H1 (cell line): Measurements from ENCODE around the gene PLD6. TPM values are rescaled to one million over a fixed set of nuclear protein-coding genes. Genes with fewer than 3 reads are reported as not detected.

Source experiments
- CTCF ChIA-PET: fragments of 300-600 bp; sonication (Branson Sonifier 250); formaldehyde crosslinking; loops from one replicate; lab custom pipeline; 2021; ENCODE audit not compliant: partially characterized antibody; lab: Charles Lee
- POLR2A ChIA-PET: fragments of 300-600 bp; sonication (Branson Sonifier 250); formaldehyde crosslinking; loops from one replicate; lab custom pipeline; 2021; ENCODE audit warnings: inconsistent platforms; ENCODE audit not compliant: partially characterized antibody; lab: Charles Lee
- DNase-seq, 2 experiments: peaks; one replicate each; pipeline versions ENCODE4 v3.0.0 to v3.0.0-alpha.2; 2010 to 2022; ENCODE audit warnings: low spot score in 2 of 2, low read depth in 1 of 2, mixed read lengths in 1 of 2
- FAIRE-seq: peaks from 2 replicates; lab custom pipeline; 2011; peaks lifted over from hg19 to GRCh38; lab: Jason Lieb, UNC
- H2AFZ ChIP-seq: 2 replicates; pipeline ENCODE4 v1.8.1; 2012; ENCODE audit warnings: low read length, inconsistent platforms
- H2AK5ac ChIP-seq: 2 replicates; pipeline ENCODE4 v1.6.1; 2013; ENCODE audit warnings: low read depth, low read length
- H2BK120ac ChIP-seq: replicated peaks from 2 replicates; pipeline ENCODE3; 2013; ENCODE audit warnings: low read depth, low read length, inconsistent platforms
- H2BK12ac ChIP-seq: 2 replicates; pipeline ENCODE4 v1.6.1; 2013; ENCODE audit warnings: low read depth, low read length
- H2BK15ac ChIP-seq: 2 replicates; pipeline ENCODE4 v1.6.1; 2013; ENCODE audit warnings: low read length
- H2BK20ac ChIP-seq: 2 replicates; pipeline ENCODE4 v1.6.1; 2013; ENCODE audit warnings: low read length
- H2BK5ac ChIP-seq: 2 replicates; pipeline ENCODE4 v1.6.1; 2013; ENCODE audit warnings: low read depth, low read length
- H3K14ac ChIP-seq: 2 replicates; pipeline ENCODE4 v1.6.1; 2013; ENCODE audit warnings: inconsistent platforms; ENCODE audit not compliant: insufficient read length
- H3K18ac ChIP-seq: 2 replicates; pipeline ENCODE4 v1.6.1; 2013; ENCODE audit warnings: low read length; ENCODE audit errors: extremely low read depth
- H3K23ac ChIP-seq: 2 replicates; pipeline ENCODE4 v1.6.1; 2013; ENCODE audit warnings: inconsistent platforms; ENCODE audit not compliant: insufficient read length
- H3K23me2 ChIP-seq: 2 replicates; pipeline ENCODE4 v1.6.1; 2013; ENCODE audit warnings: low read depth, low read length
- H3K27ac ChIP-seq: 2 replicates; pipeline ENCODE4 v1.6.1; 2011; ENCODE audit warnings: low read depth, low read length, inconsistent platforms
- H3K27me3 ChIP-seq, 4 experiments: replicated peaks in 1 of 4; 1 replicate in 1 of 4; 2 replicates in 3 of 4; pipeline versions ENCODE4 v1.6.1 to v1.8.1; 2011 to 2013; ENCODE audit warnings: low read length in 3 of 4, mild to moderate bottlenecking in 3 of 4, inconsistent platforms in 2 of 4, mixed read lengths in 2 of 4, moderate library complexity in 1 of 4; ENCODE audit not compliant: control insufficient read depth in 3 of 4, insufficient read depth in 3 of 4; ENCODE audit errors: extremely low read depth in 1 of 4
- H3K36me3 ChIP-seq, 4 experiments: 2 replicates each; pipeline versions ENCODE4 v1.6.1 to v1.8.1; 2011 to 2013; ENCODE audit warnings: mild to moderate bottlenecking in 4 of 4, low read length in 3 of 4, moderate library complexity in 2 of 4, control low read depth in 1 of 4, inconsistent platforms in 1 of 4; ENCODE audit not compliant: insufficient read depth in 4 of 4, control insufficient read depth in 2 of 4
- H3K4ac ChIP-seq: replicated peaks from 2 replicates; pipeline ENCODE3; 2013; ENCODE audit warnings: low read length, low read depth, mixed read lengths, inconsistent platforms; ENCODE audit not compliant: insufficient read length
- H3K4me1 ChIP-seq, 4 experiments: replicated peaks in 1 of 4; 1 replicate in 1 of 4; 2 replicates in 3 of 4; pipeline versions ENCODE4 v1.6.1 to v1.8.1; 2011 to 2013; ENCODE audit warnings: low read length in 3 of 4, inconsistent platforms in 2 of 4, mixed read lengths in 1 of 4; ENCODE audit not compliant: insufficient read depth in 4 of 4, control insufficient read depth in 3 of 4
- H3K4me2 ChIP-seq, 2 experiments: 2 replicates each; pipeline versions ENCODE4 v1.6.1 to v1.8.1; 2011 to 2013; ENCODE audit warnings: low read depth in 2 of 2, low read length in 2 of 2, control low read depth in 1 of 2, inconsistent platforms in 1 of 2, mild to moderate bottlenecking in 1 of 2; ENCODE audit not compliant: insufficient read depth in 1 of 2
- H3K4me3 ChIP-seq, 4 experiments: fragments of 200-600, 300-600 bp in 1 of 4; sonication (generic), shearing (Covaris generic), sonication (Bioruptor Twin) in 1 of 4; 2 replicates each; pipeline versions ENCODE4 v1.5.1 to v1.8.1; 2011 to 2016; ENCODE audit warnings: low read length in 4 of 4, low read depth in 3 of 4, control low read depth in 2 of 4, inconsistent platforms in 2 of 4, mild to moderate bottlenecking in 2 of 4, mixed read lengths in 1 of 4, moderate library complexity in 1 of 4; ENCODE audit not compliant: insufficient read depth in 2 of 4; ENCODE audit errors: extremely low read depth in 1 of 4
- H3K56ac ChIP-seq: replicated peaks from 2 replicates; pipeline ENCODE3; 2013; ENCODE audit warnings: low read depth, mild to moderate bottlenecking, mixed read lengths, low read length, inconsistent platforms; ENCODE audit not compliant: insufficient read length
- H3K79me1 ChIP-seq: 2 replicates; pipeline ENCODE4 v1.6.1; 2013; ENCODE audit warnings: low read depth, low read length, control low read depth
- H3K79me2 ChIP-seq, 2 experiments: 2 replicates each; pipeline versions ENCODE4 v1.6.1 to v1.8.1; 2012 to 2013; ENCODE audit warnings: low read length in 2 of 2, mild to moderate bottlenecking in 2 of 2, inconsistent platforms in 1 of 2; ENCODE audit not compliant: insufficient read depth in 2 of 2, control insufficient read depth in 1 of 2
- H3K9ac ChIP-seq, 4 experiments: replicated peaks in 1 of 4; 1 replicate in 1 of 4; 2 replicates in 3 of 4; pipeline versions ENCODE4 v1.6.1 to v1.8.1; 2011 to 2013; ENCODE audit warnings: low read depth in 3 of 4, low read length in 3 of 4, control low read depth in 2 of 4, mild to moderate bottlenecking in 2 of 4, moderate library complexity in 2 of 4, inconsistent platforms in 1 of 4; ENCODE audit errors: extremely low read depth in 1 of 4
- H3K9me3 ChIP-seq, 2 experiments: 2 replicates each; pipeline versions ENCODE4 v1.6.1 to v1.8.1; 2012 to 2013; ENCODE audit warnings: mild to moderate bottlenecking in 2 of 2, moderate library complexity in 2 of 2, control low read depth in 1 of 2, inconsistent platforms in 1 of 2, low read depth in 1 of 2, low read length in 1 of 2, mixed read lengths in 1 of 2; ENCODE audit not compliant: insufficient read depth in 2 of 2
- H4K20me1 ChIP-seq, 2 experiments: replicated peaks in 1 of 2; 2 replicates each; pipeline versions ENCODE3 to v1.8.1; 2011 to 2013; ENCODE audit warnings: inconsistent platforms in 2 of 2, low read length in 2 of 2, mild to moderate bottlenecking in 1 of 2; ENCODE audit not compliant: insufficient read depth in 2 of 2, control insufficient read depth in 1 of 2
- H4K5ac ChIP-seq: 2 replicates; pipeline ENCODE4 v1.6.1; 2013; ENCODE audit warnings: low read length, low read depth, mixed read lengths, inconsistent platforms; ENCODE audit not compliant: insufficient read length
- H4K8ac ChIP-seq: 2 replicates; pipeline ENCODE4 v1.8.0; 2013; ENCODE audit warnings: mild to moderate bottlenecking, moderate library complexity, low read length, inconsistent platforms; ENCODE audit not compliant: insufficient read depth; ENCODE audit errors: extremely low read depth
- H4K91ac ChIP-seq: replicated peaks from 2 replicates; pipeline ENCODE3; 2013; ENCODE audit warnings: low read length, mixed read lengths, inconsistent platforms; ENCODE audit not compliant: insufficient read length
- BCL11A ChIP-seq, 2 experiments: IDR thresholded peaks; one replicate each; pipeline ENCODE4 v1.6.1; 2011; ENCODE audit warnings: low read depth in 2 of 2, low read length in 2 of 2, mild to moderate bottlenecking in 2 of 2
- BRCA1 ChIP-seq: IDR thresholded peaks from 2 replicates; pipeline ENCODE4 v1.6.1; 2012; ENCODE audit warnings: low read depth, low read length, improper control_type of control experiment
- CEBPB ChIP-seq: IDR thresholded peaks from 2 replicates; pipeline ENCODE4 v1.6.1; 2012; ENCODE audit warnings: low read depth, low read length
- CHD2 ChIP-seq: IDR thresholded peaks from 2 replicates; pipeline ENCODE4 v1.6.1; 2012; ENCODE audit warnings: low read length, improper control_type of control experiment
- CTCF ChIP-seq, 3 experiments: IDR thresholded peaks; 1 replicate in 2 of 3; 2 replicates in 1 of 3; pipeline versions ENCODE4 v1.5.1 to v1.6.1; 2011; ENCODE audit warnings: low read length in 3 of 3, mild to moderate bottlenecking in 3 of 3, inconsistent platforms in 2 of 3, low read depth in 1 of 3, moderate library complexity in 1 of 3; ENCODE audit not compliant: insufficient read depth in 1 of 3; ENCODE audit errors: control extremely low read depth in 1 of 3
- HDAC6 ChIP-seq: IDR thresholded peaks from one replicate; pipeline ENCODE4 v1.7.1; 2012; ENCODE audit warnings: low read depth, mild to moderate bottlenecking, inconsistent platforms, low read length, moderate library complexity
- MAFK ChIP-seq: IDR thresholded peaks from 2 replicates; pipeline ENCODE4 v1.6.1; 2012; ENCODE audit warnings: low read depth, mild to moderate bottlenecking, improper control_type of control experiment, low read length
- RAD21 ChIP-seq, 2 experiments: IDR thresholded peaks in 1 of 2; conservative IDR thresholded peaks in 1 of 2; 2 replicates each; pipeline ENCODE4 v1.6.1; 2011; ENCODE audit warnings: low read depth in 2 of 2, low read length in 2 of 2, improper control_type of control experiment in 1 of 2, inconsistent platforms in 1 of 2, mild to moderate bottlenecking in 1 of 2, moderate library complexity in 1 of 2
- RNF2 ChIP-seq: fragments of 200-900, 300-1000 bp; sonication (generic); IDR thresholded peaks from 2 replicates; pipeline ENCODE4 v1.7.1; 2016; ENCODE audit warnings: borderline replicate concordance, low read depth, mild to moderate bottlenecking, antibody characterized with exemption, low read length; ENCODE audit not compliant: poor library complexity, severe bottlenecking; ENCODE audit errors: missing control alignments
- ZNF274 ChIP-seq: IDR thresholded peaks from 2 replicates; pipeline ENCODE4 v1.7.0; 2012; ENCODE audit warnings: low read length, borderline replicate concordance; ENCODE audit errors: extremely low read depth
- WGBS, 2 experiments: shearing (Covaris generic) in 1 of 2; methylation state at CpG; one replicate each; pipeline versions ENCODE4 v1.1.6 to v1.1.7; 2013 to 2015; ENCODE audit warnings: low lambda C conversion rate in 2 of 2, mixed read lengths in 2 of 2, inconsistent platforms in 1 of 2, low coverage in 1 of 2, missing lambda C conversion rate in 1 of 2; ENCODE audit not compliant: insufficient replicate concordance in 2 of 2, insufficient coverage in 1 of 2, insufficient read length in 1 of 2; ENCODE audit errors: extremely low coverage in 1 of 2, missing lambda C conversion rate in 1 of 2; 5-methylcytosine and 5-hydroxymethylcytosine counted together
- polyA plus RNA-seq, 7 experiments: library from polyadenylated mRNA; depleted of rRNA in 3 of 7; stranded (reverse) in 5 of 7; unstranded in 2 of 7; fragments of >200 nt in 5 of 7; fragments of 200-250 nt in 2 of 7; gene quantifications; 1 replicate in 5 of 7; 2 replicates in 1 of 7; 4 replicates in 1 of 7; pipeline versions ENCODE4 v1.2.1 to v1.2.3, GENCODE V29; 2011 to 2013; ENCODE audit warnings: missing spikeins in 2 of 7, mixed read lengths in 2 of 7
- total RNA-seq: library from RNA; stranded (reverse); fragmentation: NEBNext Ultra II Directional; extraction: Animal tissue kit (Norgen Biotek cat#: 25700); gene quantifications from 2 replicates; pipeline ENCODE4 v1.2.1, GENCODE V29; 2021

Gene PLD6
- total and polyA plus RNA-seq, 2 of the 8 experiments (the other 6 are each of a cell fraction or from before 2014, with no cell fraction given), result 0.20 to 0.22 TPM

DNA sequence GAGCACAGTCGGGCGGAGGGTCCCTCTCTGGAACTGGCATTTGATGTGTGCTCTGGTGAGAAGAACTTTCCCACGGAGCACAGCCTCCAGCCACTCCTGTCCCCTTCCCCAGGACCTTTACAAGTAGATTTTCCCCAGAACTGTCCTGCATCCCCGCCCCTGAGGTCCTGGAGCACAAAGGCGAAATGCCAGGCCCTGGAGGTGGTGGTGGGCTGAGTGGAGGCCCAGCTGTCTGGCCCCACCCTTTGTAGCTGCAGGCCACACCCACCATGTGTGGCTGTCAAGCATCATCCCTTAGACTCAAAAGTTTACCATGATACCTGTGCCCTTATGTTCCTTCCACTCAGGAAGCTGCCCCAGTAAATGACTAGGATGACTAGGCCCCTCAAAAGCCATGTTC, 37.7 kb downstream of the PLD6 start:
- Histone ChIP-seq H3K36me3 (peaks cover 0 to 14% (median 4%) of the 10 kb centered on the region in 4 experiments; a peak in 7 of 8 replicates), H3K23ac (no peak overlapping the region), H3K4me1 (no peaks in the 10 kb centered on the region), H3K14ac (no peak overlapping the region), H3K27me3 (no peaks in the 10 kb centered on the region; a peak in 1 of 7 replicates), H3K79me1 (no peaks in the 10 kb centered on the region), H2AFZ (no peak overlapping the region), H3K4me3 (no peak overlapping the region), H4K8ac (no peak overlapping the region; the same call in 1 of the 2 replicates), H3K9me3 (no peaks in the 10 kb centered on the region), H4K5ac (no peak overlapping the region), H3K4ac (no peak overlapping the region), H4K91ac (no peak overlapping the region), H3K18ac (no peak overlapping the region), H3K9ac (no peak overlapping the region), H3K4me2 (no peak overlapping the region), H2BK15ac (no peak overlapping the region), H2BK12ac (no peak overlapping the region), H4K20me1 (peaks cover 2 to 7% of the 10 kb centered on the region in 2 experiments), H2AK5ac (no peak overlapping the region), H3K23me2 (no peaks in the 10 kb centered on the region), H2BK5ac (no peak overlapping the region), H3K56ac (no peak overlapping the region), H2BK120ac (no peak overlapping the region), H3K27ac (no peak overlapping the region), H2BK20ac (no peak overlapping the region), H3K79me2 (no peaks in the 10 kb centered on the region)
- ChIA-PET CTCF (interaction anchor here (0.6 to 6.2 kb wide), 10 partner anchors 10 to 312 kb away, joined by 3 to 44 read pairs (median 3); no protein-coding TSS in a partner anchor), POLR2A (no interaction called here)
- WGBS, 2 experiments, result 90% methylated on average over 4 of the region's 5 CpGs; no CpG with 5 or more reads in 1 of the 2 experiments
- no peak for FAIRE-seq
- no peak for DNase-seq
- TF ChIP-seq ZNF274, result no peak
- no peak for TF ChIP-seq MAFK
- no peak for TF ChIP-seq BRCA1
- no peak for TF ChIP-seq HDAC6
- no peak for TF ChIP-seq CHD2
- TF ChIP-seq CTCF (IDR thresholded peaks at IDR 0.05; ENCODE audit: control extremely low read depth in 1 of 3, insufficient read depth in 1 of 3, low read depth in 1 of 3, low read length in 3 of 3), result no peak
- TF ChIP-seq BCL11A (IDR thresholded peaks at IDR 0.05; ENCODE audit: low read depth in 2 of 2, low read length in 2 of 2), result no peak
- TF ChIP-seq RNF2, result no peak
- no peak for TF ChIP-seq RAD21 (IDR thresholded peaks at IDR 0.05 in 1 of 2, conservative IDR thresholded peaks at IDR 0.05 in 1 of 2; ENCODE audit: low read depth in 2 of 2, low read length in 2 of 2)
- no peak for TF ChIP-seq CEBPB
